Hepatocyte (in vitro differentiated cells): ENCODE data around the gene SLC6A12. TPM values are rescaled to one million over a fixed set of nuclear protein-coding genes. Genes with fewer than 3 reads are reported as not detected.

Experiments
- DNase-seq: peaks from one replicate; pipeline ENCODE4 v3.0.0-alpha.2; 2016; ENCODE audit warnings: low spot score
- H2AFZ ChIP-seq: fragments of 200-600 bp; sonication (generic); 2 replicates; pipeline ENCODE4 v1.6.0; 2016; ENCODE audit warnings: antibody characterized with exemption, mild to moderate bottlenecking
- H3K27ac ChIP-seq: fragments of 200-600 bp; sonication (generic); 2 replicates; pipeline ENCODE4 v1.5.1; 2016; ENCODE audit warnings: mild to moderate bottlenecking
- H3K27me3 ChIP-seq: fragments of 200-600 bp; sonication (generic); 2 replicates; pipeline ENCODE4 v1.6.1; 2016
- H3K36me3 ChIP-seq: fragments of 200-600 bp; sonication (generic); replicated peaks from 2 replicates; pipeline ENCODE4 v1.5.1; 2016; ENCODE audit warnings: low read depth; ENCODE audit not compliant: insufficient read depth
- H3K4me1 ChIP-seq: fragments of 200-600 bp; sonication (generic); 2 replicates; pipeline ENCODE4 v1.5.1; 2016; ENCODE audit warnings: mild to moderate bottlenecking, moderate library complexity; ENCODE audit not compliant: insufficient read depth
- H3K4me2 ChIP-seq: fragments of 200-600 bp; sonication (generic); 2 replicates; pipeline ENCODE4 v1.6.0; 2016
- H3K4me3 ChIP-seq: fragments of 200-600 bp; sonication (generic); 2 replicates; pipeline ENCODE4 v1.5.1; 2016; ENCODE audit warnings: mild to moderate bottlenecking
- H3K79me2 ChIP-seq: fragments of 200-600 bp; sonication (generic); 2 replicates; pipeline ENCODE4 v1.6.0; 2017; ENCODE audit warnings: mild to moderate bottlenecking
- H3K9me2 ChIP-seq: fragments of 200-600 bp; sonication (generic); replicated peaks from 2 replicates; pipeline ENCODE4 v1.6.0; 2017; ENCODE audit warnings: mild to moderate bottlenecking; ENCODE audit not compliant: insufficient read depth
- H3K9me3 ChIP-seq: fragments of 200-600 bp; sonication (generic); 2 replicates; pipeline ENCODE4 v1.5.1; 2016; ENCODE audit warnings: low read depth, mild to moderate bottlenecking
- H4K20me1 ChIP-seq: fragments of 200-600 bp; sonication (generic); 2 replicates; pipeline ENCODE4 v1.6.0; 2016; ENCODE audit warnings: mild to moderate bottlenecking; ENCODE audit not compliant: insufficient read depth, poor library complexity, severe bottlenecking
- CTCF ChIP-seq: fragments of 200-600 bp; sonication (generic); IDR thresholded peaks from 2 replicates; pipeline ENCODE4 v1.5.1; 2016; ENCODE audit warnings: antibody characterized with exemption, mild to moderate bottlenecking; ENCODE audit not compliant: poor library complexity
- EZH2 ChIP-seq: fragments of 200-600 bp; sonication (generic); IDR thresholded peaks from 2 replicates; pipeline ENCODE4 v1.6.1; 2016; ENCODE audit warnings: antibody characterized with exemption, mild to moderate bottlenecking, borderline replicate concordance
- EZH2phosphoT487 ChIP-seq: fragments of 200-600 bp; sonication (generic); IDR thresholded peaks from one replicate; pipeline ENCODE4 v1.6.1; 2018; ENCODE audit warnings: antibody characterized with exemption, mild to moderate bottlenecking, low read depth, moderate library complexity; ENCODE audit not compliant: unreplicated experiment, severe bottlenecking
- WGBS: methylation state at CpG from one replicate; pipeline ENCODE4 v1.1.6; 2016; ENCODE audit warnings: low lambda C conversion rate; ENCODE audit errors: missing lambda C conversion rate; 5-methylcytosine and 5-hydroxymethylcytosine counted together
- polyA plus RNA-seq: library from polyadenylated mRNA; unstranded; fragments of >200 nt; fragmentation: Nextera tagmentation; extraction: Ambion mirVana; gene quantifications from 2 replicates; pipeline ENCODE4 v1.2.1, GENCODE V29; 2016
- total RNA-seq: library from RNA; depleted of rRNA; stranded (reverse); fragments of >200 nt; gene quantifications from 2 replicates; pipeline ENCODE4 v1.2.3, GENCODE V29; 2014

Gene SLC6A12
- total and polyA plus RNA-seq, 2 experiments from 2014 or later, result 6.1 to 7.9 TPM

DNA sequence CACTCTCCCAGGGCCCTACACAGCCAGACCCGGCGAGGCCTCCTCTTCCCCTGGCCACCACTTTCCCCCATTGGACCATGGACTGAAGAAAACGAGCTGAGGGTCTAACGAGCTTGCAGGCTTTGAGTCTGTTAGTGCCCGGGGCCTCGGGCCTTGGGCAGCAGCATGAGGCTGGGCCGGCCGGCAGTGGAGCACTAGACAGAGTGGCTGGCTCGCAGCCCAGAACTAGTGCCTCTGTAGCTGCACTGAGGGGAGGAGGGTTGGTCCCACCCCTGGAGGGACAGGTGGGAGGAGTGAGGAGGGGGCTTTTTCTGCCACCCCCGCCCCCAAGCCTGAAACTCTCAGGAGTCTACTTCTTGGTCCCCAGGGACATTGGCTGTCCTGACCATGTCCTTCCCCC, 38.7 kb downstream of the SLC6A12 start:
- DNase-seq, result no peak
- Histone ChIP-seq H4K20me1 (no peaks in the 10 kb centered on the region), H3K27ac (no peak overlapping the region), H3K79me2 (no peaks in the 10 kb centered on the region), H3K4me1 (peaks cover under 1% of the 10 kb centered on the region), H3K4me3 (no peak overlapping the region), H3K4me2 (no peak overlapping the region), H2AFZ (no peak overlapping the region), H3K9me2 (no peaks in the 10 kb centered on the region), H3K9me3 (no peaks in the 10 kb centered on the region), H3K36me3 (no peaks in the 10 kb centered on the region), H3K27me3 (no peaks in the 10 kb centered on the region)
- 69% methylated on average over 9 of the region's 10 CpGs for WGBS
- TF ChIP-seq EZH2, result no peak
- TF ChIP-seq EZH2phosphoT487, result no peak
- TF ChIP-seq CTCF, result no peak

GRCh38 chr12:174596-174995, 39.4 kb downstream of the SLC6A12 start:
- H3K4me3 ChIP-seq, result no peak overlapping the region
- peaks cover 5% of the 10 kb centered on the region for H3K4me1 ChIP-seq
- no peaks in the 10 kb centered on the region for H3K9me2 ChIP-seq
- H3K9me3 ChIP-seq, result no peaks in the 10 kb centered on the region
- no peak for DNase-seq
- no peaks in the 10 kb centered on the region for H3K79me2 ChIP-seq
- H4K20me1 ChIP-seq, result no peaks in the 10 kb centered on the region
- no peak overlapping the region for H2AFZ ChIP-seq
- H3K36me3 ChIP-seq, result no peaks in the 10 kb centered on the region
- TF ChIP-seq EZH2phosphoT487 (no peak), CTCF (no peak)
- H3K27ac ChIP-seq, result no peak overlapping the region
- 89% methylated on average over 12 of the region's 23 CpGs for WGBS
- H3K4me2 ChIP-seq, result no peak overlapping the region
- no peaks in the 10 kb centered on the region for H3K27me3 ChIP-seq

DNA sequence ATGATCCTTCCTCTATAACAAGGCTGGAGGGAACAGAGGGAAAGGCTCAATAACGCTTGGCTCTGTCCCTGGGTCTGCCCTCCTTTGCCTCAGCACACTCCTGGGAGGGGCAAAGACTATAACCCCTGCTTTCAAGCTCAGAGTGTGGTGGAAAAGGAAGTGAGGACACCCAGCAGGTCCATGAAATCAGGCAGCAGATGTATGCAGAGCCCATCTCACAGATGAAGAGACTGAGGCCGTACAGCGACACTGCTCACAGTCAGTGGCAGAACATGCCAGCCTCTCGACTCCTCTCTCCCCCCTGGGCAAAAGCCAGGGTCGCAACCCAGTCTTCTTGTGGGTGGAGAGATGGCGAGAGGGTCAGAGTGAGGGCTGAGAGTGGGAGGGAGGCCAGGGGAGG, 39.8 kb downstream of the SLC6A12 start:
- Histone ChIP-seq H3K4me1 (peaks cover 10% of the 10 kb centered on the region), H3K9me2 (no peaks in the 10 kb centered on the region), H3K36me3 (no peaks in the 10 kb centered on the region), H3K9me3 (no peaks in the 10 kb centered on the region), H4K20me1 (no peaks in the 10 kb centered on the region), H3K4me3 (no peak overlapping the region), H3K27ac (no peak overlapping the region), H3K27me3 (no peaks in the 10 kb centered on the region), H3K4me2 (no peak overlapping the region), H2AFZ (no peak overlapping the region), H3K79me2 (no peaks in the 10 kb centered on the region)
- TF ChIP-seq EZH2phosphoT487 (no peak), CTCF (no peak), EZH2 (no peak)
- DNase-seq, result no peak
- 85% methylated on average over 6 of the region's 6 CpGs for WGBS

DNA sequence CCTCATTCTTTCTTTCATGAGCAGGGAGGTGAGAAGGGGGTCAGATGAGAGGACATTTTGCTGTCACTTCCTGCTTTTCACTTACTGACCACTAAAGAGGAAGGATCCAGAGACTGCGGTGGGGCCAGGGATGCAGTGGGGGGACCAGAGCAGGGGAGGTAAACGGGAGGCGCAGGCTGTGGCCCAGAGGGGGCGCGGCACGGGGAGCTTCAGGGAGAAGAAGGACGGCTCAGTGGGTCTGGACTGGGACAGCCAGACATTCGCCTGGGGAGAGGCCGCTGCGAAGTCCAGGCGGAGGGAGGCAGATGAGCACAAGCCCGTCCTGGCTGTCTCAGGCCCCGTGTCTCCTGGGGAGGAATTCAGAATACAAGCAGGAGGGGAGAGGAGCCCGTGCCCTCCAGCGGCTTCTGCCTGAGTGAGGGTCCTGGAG, 41.2 kb downstream of the SLC6A12 start:
- no peaks in the 10 kb centered on the region for H3K36me3 ChIP-seq
- no peak overlapping the region for H2AFZ ChIP-seq
- H3K27ac ChIP-seq, result no peak overlapping the region
- H3K27me3 ChIP-seq, result no peaks in the 10 kb centered on the region
- no peaks in the 10 kb centered on the region for H3K9me2 ChIP-seq
- no peaks in the 10 kb centered on the region for H4K20me1 ChIP-seq
- no peak for DNase-seq
- no peak overlapping the region for H3K4me3 ChIP-seq
- 89% methylated on average over 8 of the region's 15 CpGs for WGBS
- H3K79me2 ChIP-seq, result no peaks in the 10 kb centered on the region
- H3K9me3 ChIP-seq, result no peaks in the 10 kb centered on the region
- H3K4me1 ChIP-seq, result peaks cover 24% of the 10 kb centered on the region
- no peak overlapping the region for H3K4me2 ChIP-seq
- no peak for TF ChIP-seq EZH2phosphoT487
- no peak for TF ChIP-seq EZH2
- no peak for TF ChIP-seq CTCF
